Liver (tissue), 9 donors: Measurements from ENCODE around the gene GPAT3. TPM values are rescaled to one million over a fixed set of nuclear protein-coding genes. Genes with fewer than 3 reads are reported as not detected.
"Not testable (repeated sequence)": the region's sequence is repeated elsewhere in the genome, so short reads cannot be mapped to it uniquely, and the experiment has no call there.

Experiments used
- DNase-seq: peaks from one replicate; pipeline ENCODE4 v3.0.0-alpha.2; 2017; ENCODE audit warnings: low spot score
- H3K27ac ChIP-seq, 2 donors: one replicate each; pipeline ENCODE4 v1.7.0; 2013; ENCODE audit warnings: inconsistent platforms in 2 of 2, low read length in 2 of 2, control low read depth in 1 of 2, low read depth in 1 of 2, mild to moderate bottlenecking in 1 of 2
- H3K27me3 ChIP-seq, 4 donors: one replicate each; pipeline versions ENCODE4 v1.6.1 to v1.7.0; 2013; ENCODE audit warnings: low read length in 3 of 4, inconsistent platforms in 1 of 4, mild to moderate bottlenecking in 1 of 4, moderate library complexity in 1 of 4; ENCODE audit not compliant: control insufficient read depth in 4 of 4, insufficient read depth in 4 of 4
- H3K36me3 ChIP-seq, 4 donors: one replicate each; pipeline versions ENCODE4 v1.6.1 to v1.7.0; 2013; ENCODE audit warnings: low read length in 3 of 4, mild to moderate bottlenecking in 3 of 4, low read depth in 1 of 4, moderate library complexity in 1 of 4; ENCODE audit not compliant: control insufficient read depth in 4 of 4, insufficient read depth in 3 of 4
- H3K4me1 ChIP-seq, 4 donors: one replicate each; pipeline versions ENCODE4 v1.6.1 to v1.7.0; 2013; ENCODE audit warnings: low read length in 3 of 4, mild to moderate bottlenecking in 3 of 4, moderate library complexity in 1 of 4; ENCODE audit not compliant: control insufficient read depth in 4 of 4, insufficient read depth in 4 of 4
- H3K4me3 ChIP-seq, 3 donors: one replicate each; pipeline versions ENCODE4 v1.6.1 to v1.7.0; 2013; ENCODE audit warnings: low read length in 3 of 3, control low read depth in 1 of 3, low read depth in 1 of 3, mild to moderate bottlenecking in 1 of 3
- H3K9ac ChIP-seq, 2 donors: one replicate each; pipeline ENCODE4 v1.7.0; 2013; ENCODE audit warnings: low read length in 2 of 2, mild to moderate bottlenecking in 2 of 2, moderate library complexity in 2 of 2, control low read depth in 1 of 2, low read depth in 1 of 2
- H3K9me3 ChIP-seq, 4 donors: one replicate each; pipeline versions ENCODE4 v1.6.1 to v1.7.0; 2013; ENCODE audit warnings: low read length in 3 of 4; ENCODE audit not compliant: control insufficient read depth in 4 of 4
- ATF3 ChIP-seq: IDR thresholded peaks from 2 replicates; pipeline ENCODE4 v1.6.1; 2016; ENCODE audit warnings: antibody characterized with exemption
- GABPA ChIP-seq, 2 donors: IDR thresholded peaks in 1 of 2; conservative IDR thresholded peaks in 1 of 2; 2 replicates each; pipeline ENCODE4 v1.6.1; 2016; ENCODE audit warnings: antibody characterized with exemption in 2 of 2, mild to moderate bottlenecking in 1 of 2, moderate library complexity in 1 of 2
- HNF4A ChIP-seq, 2 donors: conservative IDR thresholded peaks; 2 replicates each; pipeline ENCODE4 v1.6.1; 2016; ENCODE audit warnings: antibody characterized with exemption in 2 of 2, mild to moderate bottlenecking in 2 of 2
- RXRA ChIP-seq, 2 donors: IDR thresholded peaks; 2 replicates each; pipeline ENCODE4 v1.6.1; 2017 to 2018; ENCODE audit warnings: antibody characterized with exemption in 2 of 2, mild to moderate bottlenecking in 1 of 2
- YY1 ChIP-seq: IDR thresholded peaks from 2 replicates; pipeline ENCODE4 v1.6.1; 2016; ENCODE audit warnings: antibody characterized with exemption, mild to moderate bottlenecking
- WGBS: extraction: QIAGEN DNeasy Blood & Tissue Kit; methylation state at CpG from one replicate; pipeline ENCODE4 v1.1.7; 2013; 5-methylcytosine and 5-hydroxymethylcytosine counted together
- polyA plus RNA-seq, 2 donors: library from polyadenylated mRNA; stranded (reverse) in 1 of 2; unstranded in 1 of 2; fragments of 200-250 nt in 1 of 2; fragments of >200 nt in 1 of 2; fragmentation: Nextera tagmentation in 1 of 2; extraction: Ambion mirVana in 1 of 2; gene quantifications; one replicate each; pipeline versions ENCODE4 v1.2.1 to v1.2.3, GENCODE V29; 2013 to 2015
- total RNA-seq, 2 donors: library from RNA; depleted of rRNA; stranded (reverse); fragments of >200 nt; gene quantifications; one replicate each; pipeline ENCODE4 v1.2.3, GENCODE V29; 2014
- TF ChIP-seq, protein P1 (sequence below): fragments of 150-350 bp; IDR thresholded peaks from 2 replicates; pipeline ENCODE4 v1.5.1; 2017; ENCODE audit warnings: improper control_type of control experiment, low read depth, low read length; ENCODE audit not compliant: missing input control
- TF ChIP-seq, protein P2 (sequence below): IDR thresholded peaks from 2 replicates; pipeline ENCODE4 v1.6.1; 2016; ENCODE audit warnings: antibody characterized with exemption, mild to moderate bottlenecking
- donor health status: healthy.
- donor health status: healthy.
- donor health status: healthy.
- donor health status: healthy.
- donor health status: healthy.

Gene GPAT3
- total and polyA plus RNA-seq, 4 donors: 1.8 to 6.2 (median 4.5) TPM

GRCh38 chr4:83618431-83618830 is 82.5 kb downstream of the GPAT3 start:
- Histone ChIP-seq H3K9me3 (peaks cover 2 to 8% (median 3%) of the 10 kb centered on the region in 4 donors), H3K9ac (no peak overlapping the region), H3K4me3 (no peak overlapping the region), H3K4me1 (no peaks in the 10 kb centered on the region), H3K27me3 (no peaks in the 10 kb centered on the region), H3K27ac (no peak overlapping the region), H3K36me3 (no peaks in the 10 kb centered on the region)
- DNase-seq: no peak
- TF ChIP-seq RXRA (IDR thresholded peaks at IDR 0.05): peak; percentile 30 to 31
- TF ChIP-seq, protein P1, sequence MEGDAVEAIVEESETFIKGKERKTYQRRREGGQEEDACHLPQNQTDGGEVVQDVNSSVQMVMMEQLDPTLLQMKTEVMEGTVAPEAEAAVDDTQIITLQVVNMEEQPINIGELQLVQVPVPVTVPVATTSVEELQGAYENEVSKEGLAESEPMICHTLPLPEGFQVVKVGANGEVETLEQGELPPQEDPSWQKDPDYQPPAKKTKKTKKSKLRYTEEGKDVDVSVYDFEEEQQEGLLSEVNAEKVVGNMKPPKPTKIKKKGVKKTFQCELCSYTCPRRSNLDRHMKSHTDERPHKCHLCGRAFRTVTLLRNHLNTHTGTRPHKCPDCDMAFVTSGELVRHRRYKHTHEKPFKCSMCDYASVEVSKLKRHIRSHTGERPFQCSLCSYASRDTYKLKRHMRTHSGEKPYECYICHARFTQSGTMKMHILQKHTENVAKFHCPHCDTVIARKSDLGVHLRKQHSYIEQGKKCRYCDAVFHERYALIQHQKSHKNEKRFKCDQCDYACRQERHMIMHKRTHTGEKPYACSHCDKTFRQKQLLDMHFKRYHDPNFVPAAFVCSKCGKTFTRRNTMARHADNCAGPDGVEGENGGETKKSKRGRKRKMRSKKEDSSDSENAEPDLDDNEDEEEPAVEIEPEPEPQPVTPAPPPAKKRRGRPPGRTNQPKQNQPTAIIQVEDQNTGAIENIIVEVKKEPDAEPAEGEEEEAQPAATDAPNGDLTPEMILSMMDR: no peak
- peak in 1 of 2 donors; percentile 20 for TF ChIP-seq HNF4A (conservative IDR thresholded peaks at IDR 0.05)
- 31% methylated on average over 4 of the region's 4 CpGs for WGBS

- no peak for DNase-seq
- TF ChIP-seq YY1 (no peak), HNF4A (conservative IDR thresholded peaks at IDR 0.05) (no peak), RXRA (IDR thresholded peaks at IDR 0.05) (no peak), ATF3 (no peak), GABPA (IDR thresholded peaks at IDR 0.05 in 1 of 2, conservative IDR thresholded peaks at IDR 0.05 in 1 of 2) (no peak)
- TF ChIP-seq, protein P2, sequence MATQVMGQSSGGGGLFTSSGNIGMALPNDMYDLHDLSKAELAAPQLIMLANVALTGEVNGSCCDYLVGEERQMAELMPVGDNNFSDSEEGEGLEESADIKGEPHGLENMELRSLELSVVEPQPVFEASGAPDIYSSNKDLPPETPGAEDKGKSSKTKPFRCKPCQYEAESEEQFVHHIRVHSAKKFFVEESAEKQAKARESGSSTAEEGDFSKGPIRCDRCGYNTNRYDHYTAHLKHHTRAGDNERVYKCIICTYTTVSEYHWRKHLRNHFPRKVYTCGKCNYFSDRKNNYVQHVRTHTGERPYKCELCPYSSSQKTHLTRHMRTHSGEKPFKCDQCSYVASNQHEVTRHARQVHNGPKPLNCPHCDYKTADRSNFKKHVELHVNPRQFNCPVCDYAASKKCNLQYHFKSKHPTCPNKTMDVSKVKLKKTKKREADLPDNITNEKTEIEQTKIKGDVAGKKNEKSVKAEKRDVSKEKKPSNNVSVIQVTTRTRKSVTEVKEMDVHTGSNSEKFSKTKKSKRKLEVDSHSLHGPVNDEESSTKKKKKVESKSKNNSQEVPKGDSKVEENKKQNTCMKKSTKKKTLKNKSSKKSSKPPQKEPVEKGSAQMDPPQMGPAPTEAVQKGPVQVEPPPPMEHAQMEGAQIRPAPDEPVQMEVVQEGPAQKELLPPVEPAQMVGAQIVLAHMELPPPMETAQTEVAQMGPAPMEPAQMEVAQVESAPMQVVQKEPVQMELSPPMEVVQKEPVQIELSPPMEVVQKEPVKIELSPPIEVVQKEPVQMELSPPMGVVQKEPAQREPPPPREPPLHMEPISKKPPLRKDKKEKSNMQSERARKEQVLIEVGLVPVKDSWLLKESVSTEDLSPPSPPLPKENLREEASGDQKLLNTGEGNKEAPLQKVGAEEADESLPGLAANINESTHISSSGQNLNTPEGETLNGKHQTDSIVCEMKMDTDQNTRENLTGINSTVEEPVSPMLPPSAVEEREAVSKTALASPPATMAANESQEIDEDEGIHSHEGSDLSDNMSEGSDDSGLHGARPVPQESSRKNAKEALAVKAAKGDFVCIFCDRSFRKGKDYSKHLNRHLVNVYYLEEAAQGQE: no peak
- Histone ChIP-seq H3K27ac (no peak overlapping the region), H3K27me3 (no peaks in the 10 kb centered on the region), H3K9ac (no peak overlapping the region), H3K36me3 (no peaks in the 10 kb centered on the region), H3K9me3 (peaks cover 0 to 8% (median 1%) of the 10 kb centered on the region in 4 donors), H3K4me1 (no peaks in the 10 kb centered on the region), H3K4me3 (no peak overlapping the region)
- WGBS: 73% methylated on average over 4 of the region's 4 CpGs
Measured at GRCh38 chr4:83618991-83619645, 83.2 kb downstream of the GPAT3 start.

GRCh38 chr4:83622127-83622526 is 86.2 kb downstream of the GPAT3 start:
- H3K4me3 ChIP-seq: peak overlapping the region in 1 of 3 donors; percentile 37
- 89% methylated on average over 1 of the region's 1 CpG for WGBS

More at GRCh38 chr4:83622127-83622526, 86.2 kb downstream of the GPAT3 start:
- DNase-seq, H3K9me3 ChIP-seq, H3K27me3 ChIP-seq, H3K9ac ChIP-seq, H3K36me3 ChIP-seq, H3K27ac ChIP-seq, H3K4me1 ChIP-seq: not testable (repeated sequence)
